Measurements from ENCODE around the gene ITGB3.

Gene ITGB3

GRCh38 chr17:47324224-47325020 lies 70.8 kb downstream of the ITGB3 start:
- Histone ChIP-seq H4K91ac (ENCODE audit: low read depth, low read length, poor library complexity) (no peak overlapping the region), H3K4me2 (ENCODE audit: insufficient read depth, low read length, poor library complexity, severe bottlenecking) (peak overlapping the region; percentile 81), H4K8ac (ENCODE audit: low read depth, low read length) (peak overlapping the region; percentile 83), H2BK120ac (ENCODE audit: low read depth, low read length) (no peak overlapping the region), H3K9me3 (replicated peaks in 1 of 2; ENCODE audit: control insufficient read depth in 2 of 2, insufficient read depth in 1 of 2, low read depth in 1 of 2, low read length in 2 of 2) (peaks cover 2 to 4% of the 10 kb centered on the region in 2 donors), H3K4me3 (ENCODE audit: low read length in 2 of 2) (peak overlapping the region; percentile 42 to 66), H2BK12ac (ENCODE audit: low read length) (no peak overlapping the region), H3K79me1 (ENCODE audit: low read depth, low read length) (no peaks in the 10 kb centered on the region), H3K36me3 (replicated peaks in 1 of 2; ENCODE audit: control insufficient read depth in 2 of 2, insufficient read depth in 2 of 2, low read length in 2 of 2) (no peaks in the 10 kb centered on the region), H3K18ac (ENCODE audit: low read length) (peak overlapping the region; percentile 86), H3K9ac (ENCODE audit: low read depth, low read length, poor library complexity) (peak overlapping the region; percentile 78), H3K27me3 (ENCODE audit: control insufficient read depth in 3 of 3, insufficient read depth in 3 of 3, low read depth in 1 of 3, low read length in 3 of 3) (no peaks in the 10 kb centered on the region), H3K4ac (ENCODE audit: low read length) (no peak overlapping the region), H2BK15ac (ENCODE audit: low read length) (peak overlapping the region; percentile 79), H2AK5ac (ENCODE audit: low read depth, low read length) (no peak overlapping the region), H3K27ac (replicated peaks; ENCODE audit: low read length) (peak overlapping the region; percentile 37), H2AFZ (ENCODE audit: low read length) (peak overlapping the region; percentile 84), H2BK5ac (ENCODE audit: low read length) (peak overlapping the region; percentile 21), H3K14ac (ENCODE audit: low read length) (no peak overlapping the region), H3K23ac (ENCODE audit: low read depth, low read length, poor library complexity) (peak overlapping the region; percentile 92), H3K4me1 (ENCODE audit: control insufficient read depth in 2 of 2, insufficient read depth in 1 of 2, low read depth in 1 of 2, low read length in 2 of 2) (no peaks in the 10 kb centered on the region)
- no CpG with 5 or more reads among the region's 28 CpGs for WGBS, 2 donors (ENCODE audit: extremely low coverage in 2 of 2, insufficient read length in 2 of 2, insufficient replicate concordance in 1 of 2)
- DNase-seq (ENCODE audit: low spot score) = peak; percentile 12

GRCh38 chr17:47325176-47325575 lies 71.5 kb downstream of the ITGB3 start:
- no CpG with 5 or more reads among the region's 1 CpG for WGBS, 2 donors (ENCODE audit: extremely low coverage in 2 of 2, insufficient read length in 2 of 2, insufficient replicate concordance in 1 of 2)
- H2BK5ac ChIP-seq (ENCODE audit: low read length) = no peak overlapping the region

GRCh38 chr17:47330548-47330947 lies 76.9 kb downstream of the ITGB3 start:
- H2AFZ ChIP-seq (ENCODE audit: low read length) = no peak overlapping the region

More at GRCh38 chr17:47325176-47325575, 71.5 kb downstream of the ITGB3 start:
- Histone ChIP-seq H3K9ac (ENCODE audit: low read depth, low read length, poor library complexity) (no peak overlapping the region), H3K4me3 (ENCODE audit: low read length in 2 of 2) (no peak overlapping the region), H4K8ac (ENCODE audit: low read depth, low read length) (no peak overlapping the region), H3K79me1 (ENCODE audit: low read depth, low read length) (no peaks in the 10 kb centered on the region), H2BK15ac (ENCODE audit: low read length) (no peak overlapping the region), H3K9me3 (replicated peaks in 1 of 2; ENCODE audit: control insufficient read depth in 2 of 2, insufficient read depth in 1 of 2, low read depth in 1 of 2, low read length in 2 of 2) (peaks cover 2 to 4% of the 10 kb centered on the region in 2 donors), H3K36me3 (replicated peaks in 1 of 2; ENCODE audit: control insufficient read depth in 2 of 2, insufficient read depth in 2 of 2, low read length in 2 of 2) (no peaks in the 10 kb centered on the region), H3K4me1 (ENCODE audit: control insufficient read depth in 2 of 2, insufficient read depth in 1 of 2, low read depth in 1 of 2, low read length in 2 of 2) (no peaks in the 10 kb centered on the region), H3K18ac (ENCODE audit: low read length) (no peak overlapping the region), H3K27ac (replicated peaks; ENCODE audit: low read length) (no peak overlapping the region), H2BK12ac (ENCODE audit: low read length) (no peak overlapping the region), H2AFZ (ENCODE audit: low read length) (no peak overlapping the region), H3K27me3 (ENCODE audit: control insufficient read depth in 3 of 3, insufficient read depth in 3 of 3, low read depth in 1 of 3, low read length in 3 of 3) (no peaks in the 10 kb centered on the region), H4K91ac (ENCODE audit: low read depth, low read length, poor library complexity) (no peak overlapping the region), H3K4ac (ENCODE audit: low read length) (no peak overlapping the region), H2BK120ac (ENCODE audit: low read depth, low read length) (no peak overlapping the region), H2AK5ac (ENCODE audit: low read depth, low read length) (no peak overlapping the region), H3K23ac (ENCODE audit: low read depth, low read length, poor library complexity) (no peak overlapping the region), H3K4me2 (ENCODE audit: insufficient read depth, low read length, poor library complexity, severe bottlenecking) (no peak overlapping the region), H3K14ac (ENCODE audit: low read length) (no peak overlapping the region)
- DNase-seq (ENCODE audit: low spot score) = no peak

GRCh38 chr17:47332287-47332686 lies 78.7 kb downstream of the ITGB3 start:
- Histone ChIP-seq H3K79me1 (ENCODE audit: low read depth, low read length) (no peaks in the 10 kb centered on the region), H2BK15ac (ENCODE audit: low read length) (no peak overlapping the region), H3K9me3 (replicated peaks in 1 of 2; ENCODE audit: control insufficient read depth in 2 of 2, insufficient read depth in 1 of 2, low read depth in 1 of 2, low read length in 2 of 2) (peaks cover 0 to 4% of the 10 kb centered on the region in 2 donors), H3K27me3 (ENCODE audit: control insufficient read depth in 3 of 3, insufficient read depth in 3 of 3, low read depth in 1 of 3, low read length in 3 of 3) (no peaks in the 10 kb centered on the region), H2BK5ac (ENCODE audit: low read length) (no peak overlapping the region), H3K4me2 (ENCODE audit: insufficient read depth, low read length, poor library complexity, severe bottlenecking) (no peak overlapping the region), H3K14ac (ENCODE audit: low read length) (no peak overlapping the region), H2BK120ac (ENCODE audit: low read depth, low read length) (no peak overlapping the region), H3K9ac (ENCODE audit: low read depth, low read length, poor library complexity) (no peak overlapping the region), H3K27ac (replicated peaks; ENCODE audit: low read length) (no peak overlapping the region), H2BK12ac (ENCODE audit: low read length) (no peak overlapping the region), H3K4ac (ENCODE audit: low read length) (no peak overlapping the region), H4K91ac (ENCODE audit: low read depth, low read length, poor library complexity) (no peak overlapping the region), H3K4me1 (ENCODE audit: control insufficient read depth in 2 of 2, insufficient read depth in 1 of 2, low read depth in 1 of 2, low read length in 2 of 2) (no peaks in the 10 kb centered on the region), H2AFZ (ENCODE audit: low read length) (no peak overlapping the region), H3K36me3 (replicated peaks in 1 of 2; ENCODE audit: control insufficient read depth in 2 of 2, insufficient read depth in 2 of 2, low read length in 2 of 2) (no peaks in the 10 kb centered on the region), H4K8ac (ENCODE audit: low read depth, low read length) (no peak overlapping the region), H2AK5ac (ENCODE audit: low read depth, low read length) (no peak overlapping the region), H3K18ac (ENCODE audit: low read length) (no peak overlapping the region), H3K4me3 (ENCODE audit: low read length in 2 of 2) (no peak overlapping the region), H3K23ac (ENCODE audit: low read depth, low read length, poor library complexity) (no peak overlapping the region)
- DNase-seq (ENCODE audit: low spot score) = no peak

More at GRCh38 chr17:47330548-47330947, 76.9 kb downstream of the ITGB3 start:
- Histone ChIP-seq H3K27ac (replicated peaks; ENCODE audit: low read length) (no peak overlapping the region), H2BK5ac (ENCODE audit: low read length) (no peak overlapping the region), H3K18ac (ENCODE audit: low read length) (no peak overlapping the region), H4K8ac (ENCODE audit: low read depth, low read length) (no peak overlapping the region), H2BK15ac (ENCODE audit: low read length) (no peak overlapping the region), H3K36me3 (replicated peaks in 1 of 2; ENCODE audit: control insufficient read depth in 2 of 2, insufficient read depth in 2 of 2, low read length in 2 of 2) (no peaks in the 10 kb centered on the region), H2BK120ac (ENCODE audit: low read depth, low read length) (no peak overlapping the region), H3K79me1 (ENCODE audit: low read depth, low read length) (no peaks in the 10 kb centered on the region), H3K27me3 (ENCODE audit: control insufficient read depth in 3 of 3, insufficient read depth in 3 of 3, low read depth in 1 of 3, low read length in 3 of 3) (no peaks in the 10 kb centered on the region), H3K23ac (ENCODE audit: low read depth, low read length, poor library complexity) (no peak overlapping the region), H3K4me3 (ENCODE audit: low read length in 2 of 2) (no peak overlapping the region), H3K4ac (ENCODE audit: low read length) (no peak overlapping the region), H2AK5ac (ENCODE audit: low read depth, low read length) (no peak overlapping the region), H3K14ac (ENCODE audit: low read length) (no peak overlapping the region), H2BK12ac (ENCODE audit: low read length) (no peak overlapping the region), H3K4me2 (ENCODE audit: insufficient read depth, low read length, poor library complexity, severe bottlenecking) (no peak overlapping the region), H3K9ac (ENCODE audit: low read depth, low read length, poor library complexity) (no peak overlapping the region), H3K9me3 (replicated peaks in 1 of 2; ENCODE audit: control insufficient read depth in 2 of 2, insufficient read depth in 1 of 2, low read depth in 1 of 2, low read length in 2 of 2) (peaks cover 0 to 4% of the 10 kb centered on the region in 2 donors), H4K91ac (ENCODE audit: low read depth, low read length, poor library complexity) (no peak overlapping the region), H3K4me1 (ENCODE audit: control insufficient read depth in 2 of 2, insufficient read depth in 1 of 2, low read depth in 1 of 2, low read length in 2 of 2) (no peaks in the 10 kb centered on the region)
- WGBS, 2 donors (ENCODE audit: extremely low coverage in 2 of 2, insufficient read length in 2 of 2, insufficient replicate concordance in 1 of 2) = no CpG with 5 or more reads among the region's 2 CpGs
- no peak for DNase-seq (ENCODE audit: low spot score)
